ENCODE data around the gene ERI3. TPM values are rescaled to one million over a fixed set of nuclear protein-coding genes. Genes with fewer than 3 reads are reported as not detected.

The ERI3 gene
- polyA plus RNA-seq, 1 donor from 2014 or later, result 92.5 TPM

DNA sequence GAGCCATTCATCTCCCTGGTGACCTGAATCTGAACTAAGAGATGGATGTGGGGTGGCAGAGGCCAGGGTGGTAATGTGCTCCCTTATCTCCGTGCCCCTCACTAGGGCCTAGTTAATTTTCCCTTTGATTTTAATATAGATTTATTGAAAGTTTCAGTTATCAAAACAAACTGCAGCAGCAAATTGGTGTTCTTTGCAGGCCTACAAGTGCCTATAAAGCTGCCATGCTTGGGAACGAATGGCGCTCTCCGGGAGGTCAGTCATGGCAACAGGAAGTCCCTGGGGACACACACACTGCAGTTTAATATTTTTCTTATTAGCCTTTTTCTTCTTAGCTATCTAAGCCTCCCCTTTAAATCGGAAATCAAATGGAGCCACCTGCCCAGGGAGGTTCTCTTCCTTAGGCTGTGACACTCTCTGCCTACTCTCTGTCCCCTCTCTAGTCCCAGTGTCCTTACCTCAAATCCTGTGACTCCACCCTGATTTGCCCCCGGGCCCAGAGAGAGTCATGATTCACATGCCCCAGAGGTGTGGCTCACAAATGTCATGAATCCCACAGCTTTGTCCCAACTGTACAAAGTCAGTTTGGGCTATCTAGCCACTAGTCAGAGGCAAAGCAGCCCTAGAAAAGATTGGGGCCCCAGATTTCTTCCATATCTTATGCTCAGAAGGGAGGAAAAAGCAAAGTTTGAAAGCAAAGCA, 4.3 kb upstream of the ERI3 start:
- Histone ChIP-seq H3K36me3 (ENCODE audit: insufficient read depth, low read length) (no peaks in the 10 kb centered on the region), H3F3A (ENCODE audit: insufficient read depth, low read length, poor library complexity, severe bottlenecking) (no peaks in the 10 kb centered on the region), H3K4me3 (ENCODE audit: low read length) (no peak overlapping the region), H3K4me2 (ENCODE audit: low read length) (no peak overlapping the region), H4K20me1 (ENCODE audit: insufficient read depth) (no peaks in the 10 kb centered on the region), H3K79me2 (replicated peaks; ENCODE audit: insufficient read depth, low read length) (peaks cover 4% of the 10 kb centered on the region), H2AFZ (ENCODE audit: low read depth, low read length) (no peak overlapping the region), H3K9me2 (ENCODE audit: insufficient read depth, low read length) (no peaks in the 10 kb centered on the region), H3K27me3 (ENCODE audit: insufficient read depth, low read depth, low read length) (no peaks in the 10 kb centered on the region), H3K9ac (ENCODE audit: low read length) (no peak overlapping the region), H3K27ac (ENCODE audit: low read length) (no peak overlapping the region), H3K9me3 (ENCODE audit: low read length) (no peaks in the 10 kb centered on the region)
- TF ChIP-seq, protein P1, sequence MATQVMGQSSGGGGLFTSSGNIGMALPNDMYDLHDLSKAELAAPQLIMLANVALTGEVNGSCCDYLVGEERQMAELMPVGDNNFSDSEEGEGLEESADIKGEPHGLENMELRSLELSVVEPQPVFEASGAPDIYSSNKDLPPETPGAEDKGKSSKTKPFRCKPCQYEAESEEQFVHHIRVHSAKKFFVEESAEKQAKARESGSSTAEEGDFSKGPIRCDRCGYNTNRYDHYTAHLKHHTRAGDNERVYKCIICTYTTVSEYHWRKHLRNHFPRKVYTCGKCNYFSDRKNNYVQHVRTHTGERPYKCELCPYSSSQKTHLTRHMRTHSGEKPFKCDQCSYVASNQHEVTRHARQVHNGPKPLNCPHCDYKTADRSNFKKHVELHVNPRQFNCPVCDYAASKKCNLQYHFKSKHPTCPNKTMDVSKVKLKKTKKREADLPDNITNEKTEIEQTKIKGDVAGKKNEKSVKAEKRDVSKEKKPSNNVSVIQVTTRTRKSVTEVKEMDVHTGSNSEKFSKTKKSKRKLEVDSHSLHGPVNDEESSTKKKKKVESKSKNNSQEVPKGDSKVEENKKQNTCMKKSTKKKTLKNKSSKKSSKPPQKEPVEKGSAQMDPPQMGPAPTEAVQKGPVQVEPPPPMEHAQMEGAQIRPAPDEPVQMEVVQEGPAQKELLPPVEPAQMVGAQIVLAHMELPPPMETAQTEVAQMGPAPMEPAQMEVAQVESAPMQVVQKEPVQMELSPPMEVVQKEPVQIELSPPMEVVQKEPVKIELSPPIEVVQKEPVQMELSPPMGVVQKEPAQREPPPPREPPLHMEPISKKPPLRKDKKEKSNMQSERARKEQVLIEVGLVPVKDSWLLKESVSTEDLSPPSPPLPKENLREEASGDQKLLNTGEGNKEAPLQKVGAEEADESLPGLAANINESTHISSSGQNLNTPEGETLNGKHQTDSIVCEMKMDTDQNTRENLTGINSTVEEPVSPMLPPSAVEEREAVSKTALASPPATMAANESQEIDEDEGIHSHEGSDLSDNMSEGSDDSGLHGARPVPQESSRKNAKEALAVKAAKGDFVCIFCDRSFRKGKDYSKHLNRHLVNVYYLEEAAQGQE (IDR thresholded peaks at IDR 0.05; ENCODE audit: borderline replicate concordance), result no peak
- no peak for TF ChIP-seq MXI1 (conservative IDR thresholded peaks at IDR 0.05; ENCODE audit: poor library complexity, severe bottlenecking)
- no peak for TF ChIP-seq RAD21 (conservative IDR thresholded peaks at IDR 0.05)
- TF ChIP-seq, protein P2, sequence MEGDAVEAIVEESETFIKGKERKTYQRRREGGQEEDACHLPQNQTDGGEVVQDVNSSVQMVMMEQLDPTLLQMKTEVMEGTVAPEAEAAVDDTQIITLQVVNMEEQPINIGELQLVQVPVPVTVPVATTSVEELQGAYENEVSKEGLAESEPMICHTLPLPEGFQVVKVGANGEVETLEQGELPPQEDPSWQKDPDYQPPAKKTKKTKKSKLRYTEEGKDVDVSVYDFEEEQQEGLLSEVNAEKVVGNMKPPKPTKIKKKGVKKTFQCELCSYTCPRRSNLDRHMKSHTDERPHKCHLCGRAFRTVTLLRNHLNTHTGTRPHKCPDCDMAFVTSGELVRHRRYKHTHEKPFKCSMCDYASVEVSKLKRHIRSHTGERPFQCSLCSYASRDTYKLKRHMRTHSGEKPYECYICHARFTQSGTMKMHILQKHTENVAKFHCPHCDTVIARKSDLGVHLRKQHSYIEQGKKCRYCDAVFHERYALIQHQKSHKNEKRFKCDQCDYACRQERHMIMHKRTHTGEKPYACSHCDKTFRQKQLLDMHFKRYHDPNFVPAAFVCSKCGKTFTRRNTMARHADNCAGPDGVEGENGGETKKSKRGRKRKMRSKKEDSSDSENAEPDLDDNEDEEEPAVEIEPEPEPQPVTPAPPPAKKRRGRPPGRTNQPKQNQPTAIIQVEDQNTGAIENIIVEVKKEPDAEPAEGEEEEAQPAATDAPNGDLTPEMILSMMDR (IDR thresholded peaks at IDR 0.05; ENCODE audit: poor library complexity, severe bottlenecking), result no peak
- TF ChIP-seq SMC3 (conservative IDR thresholded peaks at IDR 0.05; ENCODE audit: poor library complexity), result no peak
- no peak for TF ChIP-seq EZH2 (IDR thresholded peaks at IDR 0.05; ENCODE audit: borderline replicate concordance, insufficient read depth, low read length, poor library complexity, severe bottlenecking)
- TF ChIP-seq EP300 (conservative IDR thresholded peaks at IDR 0.05; ENCODE audit: poor library complexity, severe bottlenecking), result no peak
- TF ChIP-seq POLR2AphosphoS5 (IDR thresholded peaks at IDR 0.05), result no peak

DNA sequence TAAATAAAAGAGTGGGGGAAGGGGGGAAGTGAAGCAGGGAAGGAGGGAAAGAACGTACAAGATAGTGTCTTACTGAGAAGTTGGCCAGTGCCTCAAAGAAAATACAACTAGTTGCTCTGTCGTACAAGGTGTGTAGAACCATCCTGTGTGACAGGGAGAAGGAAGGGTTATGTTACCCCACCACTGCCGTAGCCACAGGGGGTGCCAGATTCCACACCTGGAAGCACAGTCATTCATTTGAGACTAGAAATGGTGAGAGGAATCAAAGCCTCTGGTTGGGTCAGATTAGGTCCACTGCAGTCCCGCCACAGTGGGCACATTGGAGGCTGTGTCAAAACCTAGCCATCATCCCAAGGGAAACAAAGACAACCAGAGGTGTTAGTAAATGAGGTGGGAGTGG, 2.7 kb upstream of the ERI3 start:
- peaks cover 17% of the 10 kb centered on the region for H3K79me2 ChIP-seq (replicated peaks; ENCODE audit: insufficient read depth, low read length)
- no peaks in the 10 kb centered on the region for H3K9me2 ChIP-seq (ENCODE audit: insufficient read depth, low read length)
- H3K27ac ChIP-seq (ENCODE audit: low read length), result no peak overlapping the region
- H3K9ac ChIP-seq (ENCODE audit: low read length), result no peak overlapping the region
- H3K36me3 ChIP-seq (ENCODE audit: insufficient read depth, low read length), result no peaks in the 10 kb centered on the region
- H3K27me3 ChIP-seq (ENCODE audit: insufficient read depth, low read depth, low read length), result no peaks in the 10 kb centered on the region
- TF ChIP-seq, protein P1 (IDR thresholded peaks at IDR 0.05; ENCODE audit: borderline replicate concordance), result no peak
- TF ChIP-seq EP300 (conservative IDR thresholded peaks at IDR 0.05; ENCODE audit: poor library complexity, severe bottlenecking) (no peak), POLR2AphosphoS5 (IDR thresholded peaks at IDR 0.05) (no peak)
- H2AFZ ChIP-seq (ENCODE audit: low read depth, low read length), result no peak overlapping the region
- H4K20me1 ChIP-seq (ENCODE audit: insufficient read depth), result no peaks in the 10 kb centered on the region
- H3F3A ChIP-seq (ENCODE audit: insufficient read depth, low read length, poor library complexity, severe bottlenecking), result no peaks in the 10 kb centered on the region
- H3K9me3 ChIP-seq (ENCODE audit: low read length), result no peaks in the 10 kb centered on the region
- H3K4me3 ChIP-seq (ENCODE audit: low read length), result no peak overlapping the region
- H3K4me2 ChIP-seq (ENCODE audit: low read length), result no peak overlapping the region
